NOMO-1 treated with dmso at 0.1 percent for 144 hours (cell line): ENCODE data around the gene DHDDS.
"Not testable (repeated sequence)": the region's sequence is repeated elsewhere in the genome, so short reads cannot be mapped to it uniquely, and the experiment has no call there.

ENCODE experiments used
- DNase-seq: peaks from one replicate; lab custom pipeline; 2025; ENCODE audit not compliant: unreplicated experiment; lab: John Stamatoyannopoulos, UW

Gene DHDDS

DNA sequence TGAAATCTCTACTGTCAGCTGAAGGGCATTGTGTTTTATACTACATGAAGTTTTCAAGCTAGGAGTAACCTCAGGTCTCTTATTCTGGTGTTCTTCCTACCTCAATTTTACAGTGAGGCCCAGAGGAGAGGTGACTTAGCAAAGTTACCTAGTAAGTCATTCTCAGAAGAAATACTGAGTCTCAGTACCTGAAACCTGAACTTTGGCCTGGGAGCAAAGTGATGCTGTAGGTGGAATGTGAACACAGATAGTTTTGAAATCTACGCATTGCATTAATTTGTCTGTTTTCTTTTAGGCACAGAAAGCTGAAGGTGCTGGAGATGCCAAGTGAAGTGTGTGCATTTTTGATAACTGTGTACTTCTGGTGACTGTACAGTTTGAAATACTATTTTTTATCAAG lies 42.7 kb downstream of the DHDDS start:
- DNase-seq = no peak

GRCh38 chr1:26475989-26476388 lies 43.9 kb downstream of the DHDDS start:
- DNase-seq = no peak

DNA sequence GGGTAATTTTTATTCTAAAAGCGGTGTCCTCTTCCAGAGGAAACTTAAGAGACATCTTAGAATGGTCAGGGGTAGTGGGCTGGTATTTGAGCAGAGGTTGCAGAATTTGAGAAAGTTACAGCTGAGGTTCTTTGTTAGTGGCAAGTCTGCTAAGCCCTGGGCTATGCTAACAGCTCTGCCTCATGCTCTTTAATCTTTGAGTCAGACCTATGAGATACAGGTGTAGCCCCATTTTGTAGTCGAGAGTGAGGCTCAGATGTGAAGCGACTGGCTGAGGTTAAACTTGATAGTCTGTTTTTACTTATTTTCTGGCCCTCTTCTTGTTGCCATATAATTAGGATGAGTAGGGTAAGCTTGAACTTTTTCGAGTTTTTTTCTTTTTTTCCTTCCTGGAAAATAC lies 44.8 kb downstream of the DHDDS start:
- DNase-seq = no peak

- DNase-seq = no peak
Measured at GRCh38 chr1:26477446-26478152, 45.5 kb downstream of the DHDDS start.

- DNase-seq = no peak
Measured at GRCh38 chr1:26478159-26478558, 46.0 kb downstream of the DHDDS start.

DNA sequence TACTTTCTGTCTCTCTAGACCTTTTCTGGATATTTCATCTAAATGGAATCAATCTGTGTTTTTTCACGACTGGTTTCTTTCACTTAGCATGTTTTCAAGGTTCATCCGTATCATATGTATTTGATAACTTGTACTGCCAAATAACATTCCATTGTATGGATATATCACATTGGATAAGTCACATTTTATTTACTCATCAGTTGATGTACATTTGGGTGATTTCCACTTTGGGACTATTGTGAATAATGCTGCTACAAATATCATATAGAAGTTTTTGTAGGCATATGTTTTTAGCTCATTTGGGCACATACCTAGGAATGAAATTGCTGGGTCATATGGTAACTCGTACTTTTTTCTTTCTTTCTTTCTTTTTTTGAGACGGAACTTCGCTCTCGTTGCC lies 46.9 kb downstream of the DHDDS start:
- no peak for DNase-seq

DNA sequence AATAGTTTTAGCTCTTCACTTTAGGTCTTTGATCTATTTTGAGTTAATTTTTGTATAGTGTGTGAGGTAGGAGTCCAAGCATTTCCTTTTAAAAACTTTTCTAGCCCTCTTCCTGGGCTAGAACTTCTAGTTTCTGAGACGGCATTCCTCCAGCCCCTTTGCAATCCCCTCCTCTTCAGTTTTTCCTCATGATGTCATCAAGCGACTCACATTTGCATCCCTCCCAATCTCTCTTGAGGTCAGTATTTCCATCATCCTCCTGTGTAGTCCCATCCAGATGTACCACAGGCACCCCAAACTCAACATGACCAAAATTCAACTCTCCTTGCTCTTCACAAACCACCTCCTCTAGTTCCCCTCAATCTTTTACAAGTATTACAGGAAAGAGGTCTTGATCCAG lies 50.8 kb downstream of the DHDDS start:
- DNase-seq = no peak

GRCh38 chr1:26483980-26484379 lies 51.9 kb downstream of the DHDDS start:
- DNase-seq = no peak

DNA sequence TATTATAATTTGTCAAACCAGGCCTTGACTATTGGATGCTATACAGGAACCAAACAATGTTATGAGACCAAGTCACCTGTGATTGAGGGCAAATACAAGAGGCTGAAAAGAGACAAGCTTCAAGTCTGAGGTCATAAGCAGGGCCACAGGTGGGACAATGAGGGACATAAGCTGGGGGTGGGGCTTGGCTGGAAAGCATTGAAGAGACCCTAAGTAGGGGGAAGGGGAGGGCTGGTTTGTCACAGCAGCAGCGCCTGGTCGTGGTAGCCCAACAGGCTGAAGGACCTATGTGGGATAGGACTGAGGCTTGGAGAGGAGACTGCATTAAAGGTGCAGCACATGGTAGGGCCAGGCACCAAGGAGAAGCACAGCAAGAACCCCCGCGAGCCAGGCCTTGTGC lies 58.0 kb downstream of the DHDDS start:
- no peak for DNase-seq

DNA sequence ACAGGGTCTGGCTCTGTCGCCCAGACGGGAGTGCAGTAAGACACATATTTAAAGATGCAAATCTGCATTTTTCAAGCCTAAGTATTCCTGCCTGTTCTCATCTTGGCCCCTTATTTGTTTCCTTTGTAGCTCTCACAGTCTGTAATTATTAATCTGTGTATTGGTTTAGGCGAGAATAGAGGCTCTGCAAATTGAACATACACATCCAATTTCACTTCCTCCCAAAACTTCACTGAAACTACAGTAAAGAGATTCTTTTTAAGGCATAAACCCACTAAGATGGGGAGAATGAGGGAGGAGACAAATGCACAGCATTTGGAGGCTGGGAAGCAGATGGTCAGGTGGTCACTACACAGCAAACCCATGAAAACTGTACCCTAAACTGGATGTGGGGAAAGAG lies 61.1 kb downstream of the DHDDS start:
- DNase-seq = no peak

GRCh38 chr1:26493938-26494337 lies 61.8 kb downstream of the DHDDS start:
- no peak for DNase-seq

- no peak for DNase-seq
Measured at GRCh38 chr1:26496861-26497260, 64.7 kb downstream of the DHDDS start.

DNA sequence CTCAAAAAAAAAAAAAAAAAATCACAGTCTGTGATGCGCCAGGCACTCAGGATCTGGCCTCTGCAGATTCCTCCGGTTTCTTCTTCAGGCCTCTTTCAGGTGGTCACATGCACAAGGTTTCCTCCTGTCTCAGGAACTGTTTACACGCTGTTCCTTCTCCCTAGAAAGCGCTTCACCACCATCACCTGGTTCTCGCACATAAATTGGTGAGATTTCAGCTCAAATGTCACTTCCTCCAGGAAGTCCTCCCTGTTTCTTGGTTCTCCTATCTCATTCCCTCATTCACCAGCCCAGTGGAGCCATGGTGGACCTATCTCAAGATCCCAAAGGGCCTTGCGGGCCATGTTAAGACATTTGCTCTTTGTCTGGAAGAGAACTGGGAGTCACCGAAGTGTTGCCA lies 66.8 kb downstream of the DHDDS start:
- no peak for DNase-seq

DNA sequence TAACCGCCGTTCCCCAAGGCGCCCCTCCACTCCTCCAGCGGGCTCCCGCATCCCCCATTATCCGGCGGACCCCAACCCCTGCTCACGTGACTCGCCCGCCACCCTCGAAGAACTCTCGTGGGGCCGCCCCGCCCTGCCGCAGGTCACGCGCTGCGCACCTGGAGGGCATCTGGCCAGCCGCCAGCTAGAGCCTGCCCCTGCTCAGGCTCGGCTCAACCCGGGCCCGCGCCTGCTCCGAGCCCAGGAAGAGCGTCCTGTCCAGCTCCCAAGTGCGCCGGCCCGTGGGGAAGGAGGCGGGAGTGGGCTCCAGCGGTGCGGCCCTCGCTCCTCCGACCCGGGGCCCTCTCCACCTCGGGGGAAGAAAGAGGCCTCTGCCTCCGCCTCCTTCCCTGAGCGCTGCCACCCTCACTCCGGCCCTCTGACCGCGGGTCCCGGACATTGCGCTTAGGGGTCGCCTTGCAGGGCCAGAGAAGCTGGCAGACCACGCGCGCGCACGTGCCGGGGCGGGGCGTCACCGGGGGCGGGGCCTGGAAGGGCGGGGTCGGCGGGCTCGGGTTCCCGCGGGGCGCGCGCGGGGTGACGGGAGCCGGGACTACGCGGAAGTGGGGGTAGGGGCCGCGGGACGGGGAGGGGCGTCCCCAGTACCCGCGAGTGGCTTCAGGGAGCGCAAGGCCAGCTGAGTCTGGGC lies 68.5 kb downstream of the DHDDS start:
- DNase-seq = peak; percentile 61

DNA sequence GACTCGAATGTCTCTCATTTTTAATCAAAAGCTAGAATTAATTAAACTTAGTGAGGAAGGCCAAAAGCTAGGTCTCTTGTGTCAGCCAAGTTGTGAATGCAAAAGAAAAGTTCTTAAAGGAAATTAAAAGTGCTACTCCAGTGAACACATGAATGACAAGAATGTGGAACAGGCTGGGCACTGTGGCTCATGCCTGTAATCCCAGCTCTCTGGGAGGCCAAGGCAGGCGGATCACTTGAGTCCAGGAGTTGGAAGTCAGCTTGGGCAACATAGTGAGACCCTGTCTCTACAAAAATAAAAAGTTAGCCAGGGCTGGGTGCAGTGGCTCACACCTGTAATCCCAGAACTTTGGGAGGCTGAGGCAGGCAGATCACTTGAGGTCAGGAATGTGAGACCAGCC lies 78.6 kb downstream of the DHDDS start:
- not testable (repeated sequence) for DNase-seq

- not testable (repeated sequence) for DNase-seq
Measured at GRCh38 chr1:26515836-26516235, 83.7 kb downstream of the DHDDS start.

- no peak for DNase-seq
Measured at GRCh38 chr1:26516987-26517765, 85.1 kb downstream of the DHDDS start.

DNA sequence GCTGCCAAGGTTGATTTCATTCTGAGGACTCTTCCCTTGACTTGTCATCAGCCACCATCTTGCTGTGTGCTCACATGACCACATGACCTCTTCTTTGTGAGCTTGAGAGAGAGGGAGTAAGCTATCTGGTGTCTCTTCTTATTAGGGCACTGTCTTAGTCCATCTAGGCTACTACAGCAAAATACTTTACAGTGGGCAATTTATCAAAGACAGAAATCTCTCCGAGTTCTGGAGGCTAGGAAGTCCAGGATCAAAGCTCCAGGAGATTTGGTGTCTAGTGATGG lies 85.6 kb downstream of the DHDDS start:
- no peak for DNase-seq

GRCh38 chr1:26518355-26518754 lies 86.2 kb downstream of the DHDDS start:
- no peak for DNase-seq

GRCh38 chr1:26520339-26520738 lies 88.2 kb downstream of the DHDDS start:
- no peak for DNase-seq
